Activated CD8-positive, alpha-beta memory T cell treated with anti-CD3 and anti-CD28 coated beads for 1 hour (primary cell): Measurements from ENCODE around the gene TFF3.

Experiments
- DNase-seq, 2 donors: peaks; one replicate each; pipeline ENCODE4 v3.0.0-alpha.2; 2020; ENCODE audit warnings: low read depth in 1 of 2; ENCODE audit errors: extremely low read depth in 1 of 2

TFF3 gene

GRCh38 chr21:42347601-42348327 is 32.6 kb upstream of the TFF3 start:
- DNase-seq = no peak

- DNase-seq = no peak
Measured at GRCh38 chr21:42346866-42347600, 31.8 kb upstream of the TFF3 start.

- DNase-seq = no peak
Measured at GRCh38 chr21:42346441-42346840, 31.2 kb upstream of the TFF3 start.

- DNase-seq = no peak
Measured at GRCh38 chr21:42344631-42345030, 29.4 kb upstream of the TFF3 start.

- no peak for DNase-seq
Measured at GRCh38 chr21:42343963-42344510, 28.8 kb upstream of the TFF3 start.

GRCh38 chr21:42343556-42343955 is 28.3 kb upstream of the TFF3 start:
- DNase-seq = no peak

- DNase-seq = no peak
Measured at GRCh38 chr21:42343101-42343500, 27.9 kb upstream of the TFF3 start.

GRCh38 chr21:42341776-42342542 is 26.8 kb upstream of the TFF3 start:
- DNase-seq = no peak

GRCh38 chr21:42340187-42341050 is 25.2 kb upstream of the TFF3 start:
- DNase-seq = no peak

- DNase-seq = no peak
Measured at GRCh38 chr21:42338729-42339715, 23.8 kb upstream of the TFF3 start.

- DNase-seq = peak; percentile 67 to 75
Measured at GRCh38 chr21:42337830-42338728, 22.9 kb upstream of the TFF3 start.

- DNase-seq = no peak
Measured at GRCh38 chr21:42337276-42337675, 22.1 kb upstream of the TFF3 start.

- DNase-seq = no peak
Measured at GRCh38 chr21:42336054-42336453, 20.8 kb upstream of the TFF3 start.

- no peak for DNase-seq
Measured at GRCh38 chr21:42332557-42333317, 17.5 kb upstream of the TFF3 start.

- no peak for DNase-seq
Measured at GRCh38 chr21:42331660-42332059, 16.5 kb upstream of the TFF3 start.

GRCh38 chr21:42330380-42331371 is 15.5 kb upstream of the TFF3 start:
- no peak for DNase-seq
